ENCODE measurements around the gene HACD2. TPM values are rescaled to one million over a fixed set of nuclear protein-coding genes. Genes with fewer than 3 reads are reported as not detected.

The HACD2 gene
- total RNA-seq, 1 donor from 2014 or later = 34.3 TPM

DNA sequence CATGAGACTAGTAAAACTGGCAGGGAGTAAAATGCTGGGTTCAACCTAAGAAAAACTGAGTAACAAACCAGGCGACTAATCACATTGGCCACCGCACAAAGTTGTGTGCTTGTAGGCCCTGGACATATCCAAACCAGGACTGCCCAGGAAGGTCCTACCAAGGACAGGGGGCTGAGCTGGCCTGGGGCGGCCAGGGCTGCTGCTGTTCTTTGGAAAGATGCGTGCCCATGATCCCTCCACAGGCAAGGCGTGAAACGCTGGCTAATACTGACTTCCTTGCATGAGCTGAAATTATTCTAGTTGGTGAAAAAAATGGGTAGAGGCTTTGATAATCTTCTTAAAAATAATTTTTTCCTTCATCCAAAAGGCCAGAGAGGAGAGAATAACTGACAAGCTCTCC lies 79.0 kb downstream of the HACD2 start:
- H3K36me3 ChIP-seq (ENCODE audit: insufficient read depth, low read length) = no peaks in the 10 kb centered on the region

GRCh38 chr3:123503203-123503602 lies 81.7 kb downstream of the HACD2 start:
- no peak overlapping the region for H3K27ac Mint-ChIP-seq (ENCODE audit: unreplicated experiment)
- no peaks in the 10 kb centered on the region for H3K9me3 Mint-ChIP-seq (ENCODE audit: unreplicated experiment)
- Histone ChIP-seq H3K27me3 (ENCODE audit: insufficient read depth, low read length) (no peaks in the 10 kb centered on the region), H2AFZ (ENCODE audit: low read depth, low read length) (no peak overlapping the region), H3K27ac (ENCODE audit: low read depth, low read length) (no peak overlapping the region), H3K79me2 (ENCODE audit: insufficient read depth, low read length) (no peaks in the 10 kb centered on the region), H3K4me1 (ENCODE audit: insufficient read depth, low read length) (no peaks in the 10 kb centered on the region), H3K9ac (ENCODE audit: low read length) (no peak overlapping the region), H3K4me3 (ENCODE audit: insufficient read depth, low read depth, low read length) (no peak overlapping the region), H4K20me1 (ENCODE audit: insufficient read depth, low read length) (no peaks in the 10 kb centered on the region), H3K36me3 (ENCODE audit: insufficient read depth, low read length) (no peaks in the 10 kb centered on the region), H3K4me2 (ENCODE audit: low read length) (no peak overlapping the region), H3K9me3 (ENCODE audit: insufficient read depth, low read depth, low read length) (no peaks in the 10 kb centered on the region)
- DNase-seq (ENCODE audit: low read depth) (no peak), FAIRE-seq (no peak)
- TF ChIP-seq CTCF (IDR thresholded peaks at IDR 0.05; ENCODE audit: insufficient read depth, low read depth, low read length) = no peak
- no peak for TF ChIP-seq EZH2 (IDR thresholded peaks at IDR 0.05; ENCODE audit: insufficient read depth, low read length)
- H3K27me3 Mint-ChIP-seq (ENCODE audit: low read depth, unreplicated experiment) = no peaks in the 10 kb centered on the region
- H3K4me1 Mint-ChIP-seq (ENCODE audit: low read depth, unreplicated experiment) = peaks cover 5% of the 10 kb centered on the region
- no peak overlapping the region for H3K4me3 Mint-ChIP-seq (ENCODE audit: unreplicated experiment)
- H3K36me3 Mint-ChIP-seq (ENCODE audit: low read depth, unreplicated experiment) = peaks cover 5% of the 10 kb centered on the region

More for the DNA sequence above, 79.0 kb downstream of the HACD2 start:
- Mint-ChIP-seq H3K27ac (ENCODE audit: unreplicated experiment) (no peak overlapping the region), H3K36me3 (ENCODE audit: low read depth, unreplicated experiment) (peaks cover 5% of the 10 kb centered on the region), H3K4me1 (ENCODE audit: low read depth, unreplicated experiment) (no peaks in the 10 kb centered on the region), H3K9me3 (ENCODE audit: unreplicated experiment) (no peaks in the 10 kb centered on the region), H3K27me3 (ENCODE audit: low read depth, unreplicated experiment) (no peaks in the 10 kb centered on the region), H3K4me3 (ENCODE audit: unreplicated experiment) (no peak overlapping the region)
- no peaks in the 10 kb centered on the region for H4K20me1 ChIP-seq (ENCODE audit: insufficient read depth, low read length)
- FAIRE-seq = no peak
- no peak for TF ChIP-seq EZH2 (IDR thresholded peaks at IDR 0.05; ENCODE audit: insufficient read depth, low read length)
- no peak for TF ChIP-seq CTCF (IDR thresholded peaks at IDR 0.05; ENCODE audit: insufficient read depth, low read depth, low read length)
- no peaks in the 10 kb centered on the region for H3K79me2 ChIP-seq (ENCODE audit: insufficient read depth, low read length)
- H3K9me3 ChIP-seq (ENCODE audit: insufficient read depth, low read depth, low read length) = no peaks in the 10 kb centered on the region
- H3K27ac ChIP-seq (ENCODE audit: low read depth, low read length) = no peak overlapping the region
- H2AFZ ChIP-seq (ENCODE audit: low read depth, low read length) = no peak overlapping the region
- H3K4me1 ChIP-seq (ENCODE audit: insufficient read depth, low read length) = no peaks in the 10 kb centered on the region
- H3K9ac ChIP-seq (ENCODE audit: low read length) = no peak overlapping the region
- H3K27me3 ChIP-seq (ENCODE audit: insufficient read depth, low read length) = no peaks in the 10 kb centered on the region
- DNase-seq (ENCODE audit: low read depth) = no peak
- H3K4me2 ChIP-seq (ENCODE audit: low read length) = no peak overlapping the region
- no peak overlapping the region for H3K4me3 ChIP-seq (ENCODE audit: insufficient read depth, low read depth, low read length)

- no peaks in the 10 kb centered on the region for H3K9me3 Mint-ChIP-seq (ENCODE audit: unreplicated experiment)
Observed at GRCh38 chr3:123499322-123499721, 85.5 kb downstream of the HACD2 start.

More at GRCh38 chr3:123499322-123499721, 85.5 kb downstream of the HACD2 start:
- no peak for FAIRE-seq
- Histone ChIP-seq H2AFZ (ENCODE audit: low read depth, low read length) (no peak overlapping the region), H3K9me3 (ENCODE audit: insufficient read depth, low read depth, low read length) (no peaks in the 10 kb centered on the region), H3K27me3 (ENCODE audit: insufficient read depth, low read length) (no peaks in the 10 kb centered on the region), H3K4me1 (ENCODE audit: insufficient read depth, low read length) (no peaks in the 10 kb centered on the region), H3K27ac (ENCODE audit: low read depth, low read length) (no peak overlapping the region), H3K9ac (ENCODE audit: low read length) (no peak overlapping the region), H4K20me1 (ENCODE audit: insufficient read depth, low read length) (no peaks in the 10 kb centered on the region), H3K4me2 (ENCODE audit: low read length) (no peak overlapping the region), H3K4me3 (ENCODE audit: insufficient read depth, low read depth, low read length) (no peak overlapping the region), H3K36me3 (ENCODE audit: insufficient read depth, low read length) (peaks cover 6% of the 10 kb centered on the region), H3K79me2 (ENCODE audit: insufficient read depth, low read length) (no peaks in the 10 kb centered on the region)
- Mint-ChIP-seq H3K27me3 (ENCODE audit: low read depth, unreplicated experiment) (no peaks in the 10 kb centered on the region), H3K36me3 (ENCODE audit: low read depth, unreplicated experiment) (peaks cover 9% of the 10 kb centered on the region), H3K27ac (ENCODE audit: unreplicated experiment) (no peak overlapping the region), H3K4me3 (ENCODE audit: unreplicated experiment) (no peak overlapping the region), H3K4me1 (ENCODE audit: low read depth, unreplicated experiment) (peaks cover 5% of the 10 kb centered on the region)
- TF ChIP-seq EZH2 (IDR thresholded peaks at IDR 0.05; ENCODE audit: insufficient read depth, low read length) = no peak
- no peak for TF ChIP-seq CTCF (IDR thresholded peaks at IDR 0.05; ENCODE audit: insufficient read depth, low read depth, low read length)
- DNase-seq (ENCODE audit: low read depth) = peak; percentile 66
